IPS DF 6.9 (cell line): Measurements from ENCODE around the gene ZNF841.
"Not testable (repeated sequence)": the region's sequence is repeated elsewhere in the genome, so short reads cannot be mapped to it uniquely, and the experiment has no call there.

Experiments
- DNase-seq: peaks from one replicate; pipeline ENCODE4 v3.0.0-alpha.2; 2013; ENCODE audit warnings: low read depth, low spot score
- H3K27ac ChIP-seq: one replicate; pipeline ENCODE4 v1.5.1; 2013; ENCODE audit warnings: low read length, control low read depth
- H3K27me3 ChIP-seq: 2 replicates; pipeline ENCODE4 v1.6.1; 2013; ENCODE audit warnings: mild to moderate bottlenecking, low read length; ENCODE audit not compliant: control insufficient read depth, insufficient read depth
- H3K36me3 ChIP-seq: 2 replicates; pipeline ENCODE4 v1.6.1; 2013; ENCODE audit warnings: low read length; ENCODE audit not compliant: control insufficient read depth, insufficient read depth
- H3K4me1 ChIP-seq: 2 replicates; pipeline ENCODE4 v1.6.1; 2013; ENCODE audit warnings: low read length; ENCODE audit not compliant: control insufficient read depth, insufficient read depth
- H3K4me3 ChIP-seq: 2 replicates; pipeline ENCODE4 v1.5.1; 2013; ENCODE audit warnings: mild to moderate bottlenecking, low read length
- H3K9me3 ChIP-seq: 2 replicates; pipeline ENCODE4 v1.6.1; 2013; ENCODE audit warnings: low read length, inconsistent platforms; ENCODE audit not compliant: control insufficient read depth, insufficient read depth
- WGBS: extraction: QIAGEN DNeasy Blood & Tissue Kit; methylation state at CpG from one replicate; pipeline ENCODE4 v1.1.7; 2013; ENCODE audit warnings: mixed read lengths, missing lambda C conversion rate; ENCODE audit not compliant: insufficient read length, insufficient coverage; 5-methylcytosine and 5-hydroxymethylcytosine counted together

Gene ZNF841

DNA sequence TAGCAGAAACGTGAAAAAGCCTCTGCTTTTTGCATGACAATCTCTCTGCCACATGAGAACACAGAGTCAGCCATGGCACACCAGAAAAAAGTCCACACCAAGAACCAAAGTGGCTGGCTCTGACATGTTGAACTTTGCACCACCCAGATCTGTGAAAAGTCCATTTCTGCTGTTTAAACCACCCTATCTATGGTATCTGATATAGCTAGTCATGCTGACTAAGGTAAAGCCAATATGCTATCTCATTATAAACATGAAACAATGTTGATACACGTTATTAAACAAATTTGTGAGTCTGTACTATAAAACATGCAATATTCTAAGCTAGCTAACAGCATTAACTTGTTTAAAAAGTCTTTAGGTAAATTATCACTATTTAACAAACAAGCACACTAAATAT lies 25.9 kb downstream of the ZNF841 start:
- Histone ChIP-seq H3K4me1 (no peaks in the 10 kb centered on the region), H3K4me3 (no peak overlapping the region), H3K27me3 (no peaks in the 10 kb centered on the region), H3K36me3 (peaks cover 25% of the 10 kb centered on the region; the same call in 1 of the 2 replicates), H3K9me3 (peaks cover 10% of the 10 kb centered on the region), H3K27ac (no peak overlapping the region)
- WGBS = no CpG with 5 or more reads among the region's 2 CpGs
- no peak for DNase-seq

DNA sequence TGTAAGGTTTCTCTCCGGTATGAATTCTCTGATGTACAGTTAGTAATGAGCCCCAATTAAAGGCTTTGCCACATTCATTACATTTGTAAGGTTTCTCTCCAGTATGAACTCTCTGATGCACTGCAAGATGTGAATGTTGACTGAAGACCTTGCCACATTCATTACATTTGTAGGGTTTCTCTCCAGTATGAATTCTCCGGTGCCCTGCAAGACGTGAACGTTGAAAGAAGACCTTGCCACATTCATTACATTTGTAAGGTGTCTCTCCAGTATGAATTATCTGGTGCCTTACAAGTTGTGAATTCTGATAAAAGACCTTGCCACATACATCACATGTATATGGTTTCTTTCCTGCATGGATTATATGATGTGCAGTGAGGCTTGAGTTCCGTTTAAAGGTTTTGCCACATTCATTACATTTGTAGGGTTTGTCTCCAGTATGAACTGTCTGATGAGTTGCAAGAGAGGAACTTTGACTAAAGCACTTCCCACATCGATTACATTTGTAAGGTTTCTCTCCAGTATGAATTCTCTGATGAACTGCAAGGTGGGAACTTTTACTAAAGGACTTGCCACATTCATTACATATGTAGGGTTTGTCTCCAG lies 29.2 kb downstream of the ZNF841 start:
- H3K9me3 ChIP-seq = peaks cover 10% of the 10 kb centered on the region
- no peak for DNase-seq
- no CpG with 5 or more reads among the region's 6 CpGs for WGBS
- H3K4me1 ChIP-seq = no peaks in the 10 kb centered on the region
- H3K4me3 ChIP-seq = no peak overlapping the region
- H3K27me3 ChIP-seq = no peaks in the 10 kb centered on the region
- no peak overlapping the region for H3K27ac ChIP-seq
- peaks cover 28% of the 10 kb centered on the region; the same call in 1 of the 2 replicates for H3K36me3 ChIP-seq

DNA sequence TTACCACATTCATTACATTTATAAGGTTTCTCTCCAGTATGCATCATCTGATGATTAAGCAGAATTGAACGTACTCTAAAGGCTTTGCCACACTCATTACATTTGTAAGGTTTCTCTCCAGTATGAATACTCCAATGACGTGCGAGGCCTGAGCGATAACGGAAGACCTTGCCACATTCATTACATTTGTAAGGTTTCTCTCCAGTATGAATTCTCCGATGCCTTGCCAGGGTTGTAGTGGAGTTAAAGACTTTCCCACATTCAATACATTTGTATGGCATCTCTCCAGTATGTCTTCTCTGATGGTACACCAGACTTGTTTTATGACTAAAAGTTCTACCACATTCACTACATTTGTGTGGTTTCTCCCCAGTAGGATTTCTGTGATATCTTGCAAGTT lies 30.2 kb downstream of the ZNF841 start:
- no peak for DNase-seq
- peaks cover 24% of the 10 kb centered on the region; the same call in 1 of the 2 replicates for H3K36me3 ChIP-seq

DNA sequence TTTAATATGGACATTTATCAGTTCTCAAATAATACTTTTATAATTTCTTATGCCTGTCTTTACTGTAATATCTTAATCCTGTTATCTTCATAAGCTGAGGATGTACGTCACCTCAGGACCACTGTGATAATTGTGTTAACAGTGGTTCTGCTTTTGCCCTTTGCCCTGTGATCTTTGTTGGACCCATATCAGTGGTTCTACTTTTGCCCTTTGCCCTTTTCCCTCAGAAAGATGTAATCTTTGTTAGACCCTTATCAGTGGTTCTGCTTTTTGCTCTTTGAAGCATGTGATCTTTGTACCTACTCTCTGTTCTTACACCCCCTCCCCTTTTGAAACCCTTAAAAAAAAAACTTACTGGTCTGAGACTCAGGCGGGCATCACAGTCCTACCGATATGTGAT lies 39.1 kb downstream of the ZNF841 start:
- not testable (repeated sequence) for H3K27me3 ChIP-seq, H3K4me3 ChIP-seq, H3K4me1 ChIP-seq, H3K36me3 ChIP-seq, H3K27ac ChIP-seq, H3K9me3 ChIP-seq, DNase-seq
- WGBS = no CpG with 5 or more reads among the region's 3 CpGs

More for the DNA sequence above, 30.2 kb downstream of the ZNF841 start:
- Histone ChIP-seq H3K4me3 (no peak overlapping the region), H3K4me1 (no peaks in the 10 kb centered on the region), H3K27ac (no peak overlapping the region), H3K9me3 (peaks cover 8% of the 10 kb centered on the region), H3K27me3 (no peaks in the 10 kb centered on the region)
- no CpG with 5 or more reads among the region's 6 CpGs for WGBS

DNA sequence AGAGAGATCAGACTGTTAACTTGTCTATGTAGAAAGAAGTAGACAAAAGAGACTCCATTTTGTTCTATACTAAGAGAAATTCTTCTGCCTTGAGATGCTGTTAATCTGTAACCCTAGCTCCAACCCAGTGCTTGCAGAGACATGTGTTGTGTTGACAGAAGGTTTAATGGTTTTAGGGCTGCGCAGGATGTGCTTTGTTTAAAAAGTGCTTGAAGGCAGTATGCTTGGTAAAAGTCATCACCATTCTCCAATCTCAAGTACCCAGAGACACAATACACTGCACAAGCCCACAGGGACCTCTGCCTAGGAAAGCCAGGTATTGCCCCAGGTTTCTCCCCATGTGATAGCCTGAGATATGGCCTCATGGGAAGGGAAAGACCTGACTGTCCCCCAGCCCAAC lies 43.8 kb downstream of the ZNF841 start:
- H3K9me3 ChIP-seq, DNase-seq, H3K4me1 ChIP-seq, H3K36me3 ChIP-seq, H3K4me3 ChIP-seq, H3K27ac ChIP-seq, H3K27me3 ChIP-seq: not testable (repeated sequence)
- WGBS = no CpG with 5 or more reads among the region's 1 CpG

DNA sequence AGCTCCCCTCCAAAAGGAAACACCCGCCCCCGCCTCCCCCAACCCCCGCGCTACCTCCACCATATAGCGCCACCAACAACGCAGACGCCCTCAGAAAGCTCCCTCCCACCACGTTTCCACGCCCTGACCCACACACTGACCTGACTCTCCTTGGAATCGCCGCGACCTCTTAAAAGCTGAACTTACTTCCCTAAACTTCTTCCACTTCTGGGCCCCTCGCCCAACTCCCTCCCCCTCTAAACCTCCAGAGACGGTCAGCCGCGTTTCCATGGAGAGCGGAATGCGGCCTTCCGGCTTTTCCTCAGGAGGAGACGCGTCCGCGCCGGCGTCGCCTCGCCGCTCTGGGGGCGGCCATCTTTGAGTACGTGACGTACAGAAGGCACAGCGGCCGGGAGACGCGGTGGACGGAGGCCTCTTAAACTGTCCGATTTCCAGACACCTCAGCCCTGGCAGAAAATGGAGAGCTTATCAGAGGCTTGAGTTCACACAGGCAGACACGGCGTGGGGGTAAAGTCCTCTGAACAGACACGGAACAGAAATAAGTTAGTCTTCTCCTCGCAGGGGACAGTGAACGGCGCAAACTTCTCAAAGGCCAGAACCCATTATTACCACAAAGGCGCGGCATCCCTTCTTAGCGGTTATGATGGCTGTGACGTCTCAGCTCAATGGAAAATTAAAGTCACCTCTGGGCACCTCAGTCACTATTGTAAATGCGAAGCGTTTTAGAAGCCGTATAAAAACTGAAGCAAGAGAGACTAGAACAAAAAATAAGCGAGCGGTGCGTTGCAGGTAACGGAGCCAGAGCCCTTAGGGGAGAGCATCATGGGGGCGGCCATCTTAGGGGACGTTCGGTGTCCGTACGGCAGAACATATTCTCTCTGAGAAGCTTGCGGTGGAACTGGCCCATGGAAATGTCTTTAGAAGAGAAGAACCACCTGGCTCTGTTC lies 46.7 kb downstream of the ZNF841 start, which contains the start of gene ZNF432:
Gene ZNF432 (minus strand): TSS at position 284 of the 947 bp plus-strand sequence. CDS start 1,970 bp downstream, outside the sequence.
- no CpG with 5 or more reads among the region's 60 CpGs for WGBS
- H3K4me3 ChIP-seq = peak within 1 kb of the TSS; percentile 94; the same call in 1 of the 2 replicates
- no peak within 1 kb of the TSS for H3K27ac ChIP-seq
- no peaks in the 10 kb centered on the region for H3K9me3 ChIP-seq
- H3K36me3 ChIP-seq = no peaks in the 10 kb centered on the region
- H3K4me1 ChIP-seq = no peaks in the 10 kb centered on the region
- DNase-seq = peak; percentile 88
- H3K27me3 ChIP-seq = no peaks in the 10 kb centered on the region

DNA sequence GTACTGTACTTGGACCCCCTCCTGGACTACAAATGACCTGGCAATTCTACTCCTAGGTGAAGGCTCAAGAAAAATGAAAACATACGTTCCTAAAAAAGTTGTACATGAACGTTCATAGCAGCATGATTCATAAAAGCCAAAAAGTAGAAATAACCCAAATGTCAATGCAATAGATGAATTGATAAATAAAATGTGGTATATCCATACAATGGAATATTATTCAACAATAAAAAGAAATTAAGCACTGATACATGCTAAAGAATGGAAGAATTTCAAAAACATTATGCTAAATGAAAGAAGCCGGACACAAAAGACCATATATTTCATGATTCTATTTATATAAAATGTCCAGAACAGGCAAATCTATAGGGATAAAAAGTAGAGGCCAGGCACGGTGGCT lies 56.4 kb downstream of the ZNF841 start:
- H3K27me3 ChIP-seq = no peaks in the 10 kb centered on the region
- no peak overlapping the region for H3K4me3 ChIP-seq
- no peaks in the 10 kb centered on the region for H3K4me1 ChIP-seq
- DNase-seq = no peak
- H3K9me3 ChIP-seq = peaks cover 3% of the 10 kb centered on the region
- H3K36me3 ChIP-seq = peaks cover 23% of the 10 kb centered on the region; the same call in 1 of the 2 replicates
- no peak overlapping the region for H3K27ac ChIP-seq
- no CpG with 5 or more reads among the region's 4 CpGs for WGBS

DNA sequence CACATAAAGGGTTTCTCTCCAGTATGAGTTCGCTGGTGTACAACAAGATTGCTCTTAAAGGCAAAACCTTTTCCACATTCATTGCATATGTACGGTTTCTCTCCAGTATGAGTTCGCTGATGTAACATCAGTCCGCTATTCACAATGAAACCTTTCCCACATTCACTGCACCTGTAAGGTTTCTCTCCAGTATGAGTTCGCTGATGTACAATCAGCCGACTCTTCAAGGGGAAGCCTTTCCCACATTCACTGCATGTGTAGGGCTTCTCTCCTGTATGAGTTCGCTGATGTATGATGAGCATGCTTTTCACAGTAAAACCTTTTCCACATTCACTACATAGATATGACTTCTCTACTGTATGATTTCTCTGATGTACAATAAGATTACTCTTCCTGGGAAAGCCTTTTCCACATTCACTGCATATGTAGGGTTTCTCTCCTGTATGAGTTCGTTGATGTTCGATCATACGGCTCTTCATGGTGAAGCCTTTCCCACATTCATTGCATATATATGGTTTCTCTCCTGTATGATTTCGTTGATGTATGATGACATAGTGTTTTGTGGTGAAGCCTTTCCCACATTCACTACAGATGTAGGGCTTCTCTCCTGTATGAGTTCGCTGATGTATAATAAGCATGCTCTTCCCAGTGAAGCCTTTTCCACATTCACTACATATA lies 61.4 kb downstream of the ZNF841 start:
- Histone ChIP-seq H3K27ac (no peak overlapping the region), H3K9me3 (peaks cover 13% of the 10 kb centered on the region), H3K27me3 (no peaks in the 10 kb centered on the region), H3K4me1 (no peaks in the 10 kb centered on the region), H3K36me3 (peaks cover 22% of the 10 kb centered on the region; the same call in 1 of the 2 replicates), H3K4me3 (no peak overlapping the region)
- no peak for DNase-seq
- WGBS = no CpG with 5 or more reads among the region's 12 CpGs

DNA sequence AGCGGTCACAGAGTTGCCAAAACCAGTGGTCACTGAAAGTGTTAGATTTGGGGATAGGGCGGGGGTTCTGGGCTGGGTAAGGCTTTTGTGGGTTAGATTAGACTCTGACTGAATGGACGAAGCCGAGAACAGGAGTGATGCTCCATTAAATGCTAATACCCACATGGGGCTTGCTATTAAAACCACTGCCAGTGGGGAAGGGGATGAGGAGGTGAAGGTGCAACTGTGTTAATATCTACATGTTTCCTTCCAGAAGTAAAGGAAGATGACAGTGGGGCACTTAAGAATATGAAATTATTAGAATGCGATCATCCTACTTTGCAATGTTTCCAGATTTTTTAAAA lies 66.8 kb downstream of the ZNF841 start:
- Histone ChIP-seq H3K27me3 (no peaks in the 10 kb centered on the region; the same call in 1 of the 2 replicates), H3K4me1 (no peaks in the 10 kb centered on the region), H3K9me3 (peaks cover 6% of the 10 kb centered on the region), H3K27ac (no peak overlapping the region), H3K36me3 (peaks cover 8% of the 10 kb centered on the region; the same call in 1 of the 2 replicates), H3K4me3 (peak overlapping the region; percentile 77; the same call in 1 of the 2 replicates)
- no CpG with 5 or more reads among the region's 5 CpGs for WGBS
- no peak for DNase-seq
